Lung (tissue), 12 donors: ENCODE data around the gene TRIM46. TPM values are rescaled to one million over a fixed set of nuclear protein-coding genes. Genes with fewer than 3 reads are reported as not detected.
"Not testable (repeated sequence)": the region's sequence is repeated elsewhere in the genome, so short reads cannot be mapped to it uniquely, and the experiment has no call there.

Experiments
- ATAC-seq: fragments of 200-7000 bp; cut with Tn5 transposase; one replicate; pipeline ENCODE4 v1.9.1; 2020; ENCODE audit warnings: moderate number of reproducible peaks; ENCODE audit not compliant: insufficient read depth, low FRiP score
- DNase-seq, 3 donors: peaks; one replicate each; pipeline ENCODE4 v3.0.0-alpha.2; 2013 to 2017
- H3K27ac ChIP-seq, 2 donors: one replicate each; pipeline ENCODE4 v1.5.1; 2013; ENCODE audit warnings: mild to moderate bottlenecking in 2 of 2, moderate library complexity in 2 of 2, control low read depth in 1 of 2, inconsistent platforms in 1 of 2, low read depth in 1 of 2, low read length in 1 of 2
- H3K27me3 ChIP-seq, 3 donors: one replicate each; pipeline ENCODE4 v1.5.1; 2013; ENCODE audit warnings: low read length in 2 of 3; ENCODE audit not compliant: control insufficient read depth in 3 of 3, insufficient read depth in 3 of 3
- H3K36me3 ChIP-seq, 4 donors: one replicate each; pipeline ENCODE4 v1.5.1; 2013; ENCODE audit warnings: low read length in 4 of 4, mild to moderate bottlenecking in 1 of 4, moderate library complexity in 1 of 4; ENCODE audit not compliant: control insufficient read depth in 4 of 4, insufficient read depth in 4 of 4
- H3K4me1 ChIP-seq, 5 donors: one replicate each; pipeline ENCODE4 v1.5.1; 2013; ENCODE audit warnings: low read length in 5 of 5, mild to moderate bottlenecking in 2 of 5, moderate library complexity in 1 of 5; ENCODE audit not compliant: control insufficient read depth in 5 of 5, insufficient read depth in 5 of 5
- H3K4me3 ChIP-seq: one replicate; pipeline ENCODE4 v1.5.1; 2013; ENCODE audit warnings: mild to moderate bottlenecking, control low read depth, moderate library complexity
- H3K9ac ChIP-seq, 2 donors: one replicate each; pipeline ENCODE4 v1.5.1; 2013; ENCODE audit warnings: low read length in 2 of 2, control low read depth in 1 of 2; ENCODE audit not compliant: insufficient read depth in 1 of 2
- H3K9me3 ChIP-seq, 4 donors: one replicate each; pipeline ENCODE4 v1.5.1; 2013; ENCODE audit warnings: low read length in 3 of 4, mild to moderate bottlenecking in 1 of 4, moderate library complexity in 1 of 4; ENCODE audit not compliant: control insufficient read depth in 4 of 4, insufficient read depth in 3 of 4
- WGBS, 2 donors: extraction: QIAGEN DNeasy Blood & Tissue Kit; methylation state at CpG; one replicate each; pipeline ENCODE4 v1.1.7; 2013; 5-methylcytosine and 5-hydroxymethylcytosine counted together
- polyA plus RNA-seq, 2 donors: library from polyadenylated mRNA; stranded (reverse); fragments of 200-250 nt; gene quantifications; one replicate each; pipeline ENCODE4 v1.2.1, GENCODE V29; 2013
- total RNA-seq, 2 donors: library from RNA; depleted of rRNA in 1 of 2; stranded (reverse); fragments of >200 nt in 1 of 2; gene quantifications; one replicate each; pipeline ENCODE4 v1.2.1, GENCODE V29; 2014 to 2021
- TF ChIP-seq, protein P1 (sequence below): IDR thresholded peaks from 2 replicates; pipeline ENCODE4 v1.5.1; 2012; ENCODE audit warnings: mild to moderate bottlenecking; ENCODE audit errors: control extremely low read depth, extremely low read depth
- donor health status: control.
- donor health status: control.
- donor health status: Bipolar disorder and iron deficiency.
- donor health status: healthy.
- donor health status: DM: yes; HTN: yes; CAD: no.

The TRIM46 gene
- total and polyA plus RNA-seq, 4 donors, result 0.26 to 0.71 (median 0.46) TPM

DNA sequence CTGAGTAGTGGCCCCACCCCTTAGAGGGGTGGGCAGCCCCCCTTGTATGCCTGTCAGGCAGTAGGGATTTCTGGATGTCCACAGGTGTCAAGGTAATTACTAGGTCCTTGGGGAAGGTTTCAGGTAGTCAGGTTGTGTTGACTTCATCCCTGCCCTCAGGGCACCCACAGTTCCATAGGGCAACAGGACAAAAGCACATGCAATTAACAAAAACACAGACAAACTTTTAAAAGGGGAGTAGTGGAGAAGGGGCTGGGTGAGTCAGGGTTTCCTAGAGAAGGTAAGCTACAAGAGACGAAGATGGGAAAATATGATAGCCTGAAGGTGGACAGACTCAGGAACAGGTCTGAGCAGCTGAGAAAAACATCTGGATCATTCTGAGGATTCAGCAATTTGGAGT, 14.7 kb upstream of the TRIM46 start:
- H3K4me3 ChIP-seq, result no peak overlapping the region
- H3K9me3 ChIP-seq, result no peaks in the 10 kb centered on the region
- H3K9ac ChIP-seq, result no peak overlapping the region
- WGBS, 2 donors, result 86 to 90% methylated on average over 1 of the region's 1 CpG
- H3K27ac ChIP-seq, result no peak overlapping the region
- no peaks in the 10 kb centered on the region for H3K27me3 ChIP-seq
- no peaks in the 10 kb centered on the region for H3K36me3 ChIP-seq
- no peaks in the 10 kb centered on the region for H3K4me1 ChIP-seq
- TF ChIP-seq, protein P1, sequence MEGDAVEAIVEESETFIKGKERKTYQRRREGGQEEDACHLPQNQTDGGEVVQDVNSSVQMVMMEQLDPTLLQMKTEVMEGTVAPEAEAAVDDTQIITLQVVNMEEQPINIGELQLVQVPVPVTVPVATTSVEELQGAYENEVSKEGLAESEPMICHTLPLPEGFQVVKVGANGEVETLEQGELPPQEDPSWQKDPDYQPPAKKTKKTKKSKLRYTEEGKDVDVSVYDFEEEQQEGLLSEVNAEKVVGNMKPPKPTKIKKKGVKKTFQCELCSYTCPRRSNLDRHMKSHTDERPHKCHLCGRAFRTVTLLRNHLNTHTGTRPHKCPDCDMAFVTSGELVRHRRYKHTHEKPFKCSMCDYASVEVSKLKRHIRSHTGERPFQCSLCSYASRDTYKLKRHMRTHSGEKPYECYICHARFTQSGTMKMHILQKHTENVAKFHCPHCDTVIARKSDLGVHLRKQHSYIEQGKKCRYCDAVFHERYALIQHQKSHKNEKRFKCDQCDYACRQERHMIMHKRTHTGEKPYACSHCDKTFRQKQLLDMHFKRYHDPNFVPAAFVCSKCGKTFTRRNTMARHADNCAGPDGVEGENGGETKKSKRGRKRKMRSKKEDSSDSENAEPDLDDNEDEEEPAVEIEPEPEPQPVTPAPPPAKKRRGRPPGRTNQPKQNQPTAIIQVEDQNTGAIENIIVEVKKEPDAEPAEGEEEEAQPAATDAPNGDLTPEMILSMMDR, result no peak
- ATAC-seq (no peak), DNase-seq (no peak)

DNA sequence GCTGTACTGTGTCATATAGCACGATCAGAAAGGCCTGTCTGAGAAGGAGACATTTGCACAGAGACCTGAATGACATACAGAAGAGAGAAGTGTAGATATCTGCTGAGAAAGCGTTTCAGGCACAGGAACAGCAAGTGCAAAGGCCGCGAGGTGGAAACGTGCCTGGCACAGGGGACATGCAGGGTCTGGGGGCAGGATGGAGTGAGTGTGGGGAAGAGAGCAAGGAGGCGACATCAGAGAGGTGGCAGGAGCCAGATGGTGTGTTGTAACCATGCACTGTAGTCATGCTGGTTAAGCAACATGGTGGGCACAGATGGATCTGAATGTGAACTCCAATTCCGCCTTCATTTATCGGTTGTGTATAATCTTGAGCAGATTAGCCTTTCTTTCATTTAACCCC, 13.5 kb upstream of the TRIM46 start:
- TF ChIP-seq, protein P1, result no peak
- no peak for ATAC-seq
- no peak overlapping the region for H3K4me3 ChIP-seq
- H3K4me1 ChIP-seq, result no peaks in the 10 kb centered on the region
- no peak overlapping the region for H3K27ac ChIP-seq
- WGBS, 2 donors, result 61 to 80% methylated on average over 8 of the region's 8 CpGs
- H3K36me3 ChIP-seq, result no peaks in the 10 kb centered on the region
- no peak for DNase-seq
- H3K27me3 ChIP-seq, result no peaks in the 10 kb centered on the region
- no peak overlapping the region for H3K9ac ChIP-seq
- no peaks in the 10 kb centered on the region for H3K9me3 ChIP-seq

DNA sequence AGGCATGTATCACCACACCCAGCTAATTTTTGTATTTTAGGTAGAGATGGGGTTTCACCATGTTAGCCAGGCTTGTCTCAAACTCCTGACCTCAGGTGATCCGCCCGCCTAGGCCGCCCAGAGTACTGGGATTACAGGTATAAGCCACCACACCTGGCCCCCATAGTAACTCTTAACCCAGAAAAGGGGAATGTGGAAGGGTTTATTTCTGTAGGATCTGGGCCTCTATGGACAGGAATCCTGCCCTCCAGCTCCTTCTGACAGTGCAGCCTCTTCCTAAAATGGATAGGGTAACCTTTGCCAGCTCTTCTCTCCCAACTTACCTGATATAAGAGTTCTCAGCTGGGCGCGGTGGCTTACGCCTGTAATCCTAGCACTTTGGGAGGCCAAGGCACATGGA, 11.0 kb upstream of the TRIM46 start:
- not testable (repeated sequence) for H3K9me3 ChIP-seq, ATAC-seq, DNase-seq, H3K27me3 ChIP-seq, H3K4me3 ChIP-seq, H3K36me3 ChIP-seq, H3K27ac ChIP-seq, H3K9ac ChIP-seq
- WGBS, 2 donors, result 98% methylated on average over 6 of the region's 6 CpGs
- peaks cover 0 to 16% (median 0%) of the 10 kb centered on the region in 5 donors for H3K4me1 ChIP-seq

DNA sequence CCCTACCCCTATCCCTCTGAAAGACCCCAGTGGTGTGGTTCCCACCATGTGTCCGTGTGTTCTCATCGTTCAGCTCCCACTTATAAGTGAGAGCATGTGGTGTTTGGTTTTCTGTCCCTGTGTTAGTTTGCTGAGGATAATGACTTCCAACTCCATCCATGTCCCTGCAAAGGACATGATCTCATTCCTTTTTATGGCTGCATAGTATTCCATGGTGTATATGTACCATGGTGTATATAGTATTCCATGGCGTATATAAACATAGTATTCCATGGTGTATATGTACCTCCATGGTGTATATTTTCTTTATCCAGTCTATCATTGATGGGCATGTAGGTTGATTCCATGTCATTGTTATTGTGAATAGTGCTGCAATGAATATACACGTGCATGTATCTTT, 9.9 kb upstream of the TRIM46 start:
- H3K4me3 ChIP-seq, ATAC-seq, H3K9ac ChIP-seq, H3K36me3 ChIP-seq, H3K27me3 ChIP-seq, DNase-seq, H3K27ac ChIP-seq, H3K9me3 ChIP-seq: not testable (repeated sequence)
- peaks cover 0 to 19% (median 0%) of the 10 kb centered on the region in 5 donors for H3K4me1 ChIP-seq
- 96 to 97% methylated on average over 4 of the region's 4 CpGs for WGBS, 2 donors

DNA sequence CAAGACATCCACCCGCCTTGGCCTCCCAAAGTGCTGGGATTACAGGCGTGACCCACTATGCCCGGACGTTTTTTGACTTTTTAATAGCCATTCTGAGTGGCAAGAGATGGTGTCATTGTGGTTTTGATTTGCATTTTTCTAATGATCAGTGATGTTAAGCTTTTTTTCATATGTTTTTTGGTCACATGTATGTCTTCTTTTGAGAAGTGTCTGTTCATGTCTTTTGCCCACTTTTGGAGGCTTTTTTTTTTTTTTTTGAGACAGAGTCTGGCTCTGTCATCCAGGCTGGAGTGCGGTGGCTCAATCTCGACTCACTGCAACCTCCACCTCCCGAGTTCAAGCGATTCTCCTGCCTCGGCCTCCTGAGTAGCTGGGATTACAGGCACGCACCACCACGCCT, 9.0 kb upstream of the TRIM46 start:
- WGBS, 2 donors, result 94 to 98% methylated on average over 11 of the region's 11 CpGs
- H3K9ac ChIP-seq, result not testable (repeated sequence)

More for the DNA sequence above, 9.0 kb upstream of the TRIM46 start:
- not testable (repeated sequence) for H3K27me3 ChIP-seq, H3K27ac ChIP-seq, H3K4me3 ChIP-seq, DNase-seq, H3K9me3 ChIP-seq, ATAC-seq
- Histone ChIP-seq H3K36me3 (peaks cover 0 to 10% (median 4%) of the 10 kb centered on the region in 4 donors), H3K4me1 (peaks cover 0 to 19% (median 0%) of the 10 kb centered on the region in 5 donors)
